IMR-90 (cell line): ENCODE results near the gene GKN1. TPM values are rescaled to one million over a fixed set of nuclear protein-coding genes. Genes with fewer than 3 reads are reported as not detected.
A peak's percentile ranks its signal among the peaks of the same experiment; 100 is the strongest.

ENCODE experiments used
- ATAC-seq: fragments of 200-7000 bp; cut with Tn5 transposase; 2 replicates; pipeline ENCODE4 v1.9.1; 2020; ENCODE audit warnings: low read depth, mild to moderate bottlenecking, moderate library complexity
- BruUV-seq: library from RNA; stranded (reverse); fragments of 400-500 nt; replicated peaks from 2 replicates; lab custom pipeline; 2021; lab: Mats Ljungman, UMichigan
- CTCF ChIA-PET: fragments of 300-600 bp; formaldehyde crosslinking; extraction: SDS; loops from one replicate; lab custom pipeline; 2021; ENCODE audit warnings: antibody characterized with exemption; lab: Yijun Ruan, JAX
- POLR2A ChIA-PET: fragments of 300-600 bp; sonication (Branson Sonifier 250); formaldehyde crosslinking; loops from one replicate; lab custom pipeline; 2022; ENCODE audit warnings: antibody characterized with exemption; ENCODE audit not compliant: unreplicated experiment; lab: Charles Lee
- DNase-seq: peaks from one replicate; pipeline ENCODE4 v3.0.0; 2013
- H2AFZ ChIP-seq: replicated peaks from 2 replicates; pipeline ENCODE3; 2013; ENCODE audit warnings: low read length, mild to moderate bottlenecking; ENCODE audit not compliant: poor library complexity
- H2AK5ac ChIP-seq: 2 replicates; pipeline ENCODE4 v1.6.1; 2013; ENCODE audit warnings: low read depth, low read length, inconsistent platforms
- H2AK9ac ChIP-seq: replicated peaks from 2 replicates; pipeline ENCODE3; 2013; ENCODE audit warnings: mild to moderate bottlenecking, low read depth, low read length, moderate library complexity; ENCODE audit not compliant: poor library complexity
- H2BK120ac ChIP-seq: 2 replicates; pipeline ENCODE4 v1.6.1; 2013; ENCODE audit warnings: low read depth, low read length, inconsistent platforms
- H2BK15ac ChIP-seq: 3 replicates; pipeline ENCODE4 v1.6.1; 2013; ENCODE audit warnings: low read depth, low read length, inconsistent platforms
- H2BK20ac ChIP-seq: 2 replicates; pipeline ENCODE4 v1.6.1; 2013; ENCODE audit warnings: low read depth, mild to moderate bottlenecking, inconsistent platforms, low read length, moderate library complexity
- H2BK5ac ChIP-seq: 2 replicates; pipeline ENCODE4 v1.6.1; 2013; ENCODE audit warnings: mild to moderate bottlenecking, low read depth, low read length, inconsistent platforms; ENCODE audit not compliant: poor library complexity, severe bottlenecking
- H3K14ac ChIP-seq: replicated peaks from 2 replicates; pipeline ENCODE4 v1.6.1; 2013; ENCODE audit warnings: low read depth, low read length, inconsistent platforms
- H3K18ac ChIP-seq: 2 replicates; pipeline ENCODE4 v1.6.1; 2013; ENCODE audit warnings: low read depth, low read length, control low read depth
- H3K23ac ChIP-seq: 2 replicates; pipeline ENCODE4 v1.6.1; 2013; ENCODE audit warnings: low read depth, low read length, inconsistent platforms
- H3K27ac ChIP-seq: 2 replicates; pipeline ENCODE4 v1.5.1; 2013; ENCODE audit warnings: mild to moderate bottlenecking, control low read depth, low read length; ENCODE audit not compliant: insufficient read depth
- H3K27me3 ChIP-seq: 2 replicates; pipeline ENCODE4 v1.6.1; 2013; ENCODE audit warnings: low read length; ENCODE audit not compliant: control insufficient read depth, insufficient read depth
- H3K36me3 ChIP-seq: 2 replicates; pipeline ENCODE4 v1.6.1; 2013; ENCODE audit warnings: low read length, mixed read lengths; ENCODE audit not compliant: control insufficient read depth, insufficient read depth
- H3K4ac ChIP-seq: 2 replicates; pipeline ENCODE4 v1.6.1; 2013; ENCODE audit warnings: low read depth, low read length, inconsistent platforms
- H3K4me1 ChIP-seq: 2 replicates; pipeline ENCODE4 v1.6.1; 2013; ENCODE audit warnings: low read length, mixed read lengths; ENCODE audit not compliant: control insufficient read depth, insufficient read depth
- H3K4me2 ChIP-seq: 2 replicates; pipeline ENCODE4 v1.6.1; 2013; ENCODE audit warnings: low read depth, mild to moderate bottlenecking, control low read depth, low read length, moderate library complexity
- H3K4me3 ChIP-seq: 2 replicates; pipeline ENCODE4 v1.5.1; 2013; ENCODE audit warnings: low read depth, mild to moderate bottlenecking, control low read depth, low read length, moderate library complexity; ENCODE audit not compliant: insufficient read depth
- H3K56ac ChIP-seq: 2 replicates; pipeline ENCODE4 v1.6.1; 2013; ENCODE audit warnings: low read length, inconsistent platforms; ENCODE audit not compliant: insufficient read depth; ENCODE audit errors: extremely low read depth
- H3K79me1 ChIP-seq, 2 experiments: 2 replicates each; pipeline ENCODE4 v1.6.1; 2013; ENCODE audit warnings: low read length in 2 of 2, inconsistent platforms in 1 of 2, low read depth in 1 of 2
- H3K9ac ChIP-seq: 2 replicates; pipeline ENCODE4 v1.6.1; 2013; ENCODE audit warnings: low read depth, low read length, control low read depth
- H3K9me1 ChIP-seq: 2 replicates; pipeline ENCODE4 v1.6.1; 2013; ENCODE audit warnings: low read length, inconsistent platforms; ENCODE audit not compliant: insufficient read depth
- H3K9me3 ChIP-seq: 2 replicates; pipeline ENCODE4 v1.6.1; 2013; ENCODE audit warnings: low read length; ENCODE audit not compliant: control insufficient read depth, insufficient read depth
- H4K20me1 ChIP-seq: 2 replicates; pipeline ENCODE4 v1.6.1; 2013; ENCODE audit warnings: low read length, inconsistent platforms; ENCODE audit not compliant: insufficient read depth
- H4K5ac ChIP-seq: 2 replicates; pipeline ENCODE4 v1.6.1; 2013; ENCODE audit warnings: mild to moderate bottlenecking, low read depth, low read length, control low read depth
- H4K8ac ChIP-seq, 2 experiments: 2 replicates each; pipeline ENCODE4 v1.6.1; 2013; ENCODE audit warnings: low read depth in 2 of 2, low read length in 2 of 2, control low read depth in 1 of 2, inconsistent platforms in 1 of 2
- H4K91ac ChIP-seq: 2 replicates; pipeline ENCODE4 v1.6.1; 2013; ENCODE audit warnings: low read depth, low read length, inconsistent platforms; ENCODE audit not compliant: insufficient read depth
- BHLHE40 ChIP-seq: fragments of 150-350 bp; IDR thresholded peaks from 2 replicates; pipeline ENCODE4 v1.6.1; 2016; ENCODE audit warnings: mild to moderate bottlenecking, low read depth, low read length
- CEBPB ChIP-seq: IDR thresholded peaks from 2 replicates; pipeline ENCODE4 v1.6.1; 2012; ENCODE audit warnings: low read depth, low read length, improper control_type of control experiment
- CHD1 ChIP-seq: IDR thresholded peaks from 2 replicates; pipeline ENCODE4 v1.6.1; 2012; ENCODE audit warnings: low read depth, low read length, improper control_type of control experiment
- FOS ChIP-seq: fragments of 150-350 bp; IDR thresholded peaks from 2 replicates; pipeline ENCODE4 v1.6.1; 2016; ENCODE audit warnings: low read depth, low read length
- MAFK ChIP-seq: IDR thresholded peaks from 2 replicates; pipeline ENCODE4 v1.6.1; 2012; ENCODE audit warnings: low read depth, low read length, improper control_type of control experiment
- MAZ ChIP-seq: IDR thresholded peaks from 2 replicates; pipeline ENCODE4 v1.6.1; 2012; ENCODE audit warnings: low read depth, mild to moderate bottlenecking, low read length, improper control_type of control experiment, moderate library complexity, borderline replicate concordance
- MXI1 ChIP-seq: IDR thresholded peaks from 2 replicates; pipeline ENCODE4 v1.6.1; 2012; ENCODE audit warnings: low read depth, mild to moderate bottlenecking, low read length, moderate library complexity, borderline replicate concordance
- NFE2L2 ChIP-seq: fragments of 150-350 bp; IDR thresholded peaks from 2 replicates; pipeline ENCODE4 v1.6.1; 2016; ENCODE audit warnings: low read depth, mild to moderate bottlenecking, low read length
- RFX5 ChIP-seq: IDR thresholded peaks from 2 replicates; pipeline ENCODE4 v1.8.0; 2012; ENCODE audit warnings: low read depth, mild to moderate bottlenecking, low read length, moderate library complexity
- SMC3 ChIP-seq: fragments of 150-350 bp; IDR thresholded peaks from 2 replicates; pipeline ENCODE4 v1.6.1; 2016; ENCODE audit warnings: low read depth, mild to moderate bottlenecking, antibody characterized with exemption, low read length, moderate library complexity
- WGBS, 2 experiments: methylation state at CpG; one replicate each; pipeline versions ENCODE4 v1.1.5 to v1.1.7; 2013; ENCODE audit warnings: missing lambda C conversion rate in 2 of 2; ENCODE audit not compliant: insufficient read length in 1 of 2; ENCODE audit errors: extremely low coverage in 2 of 2; 5-methylcytosine and 5-hydroxymethylcytosine counted together
- dilution Hi-C: fragments of 300-500 bp; cut with HindIII; formaldehyde crosslinking; loops from one replicate; pipeline ENCODE4 v1.14.3; 2018; ENCODE audit warnings: low sequenced_read_pairs; ENCODE audit not compliant: unreplicated experiment
- in situ Hi-C: fragments of 300-500 bp; cut with MboI; formaldehyde crosslinking; loops from 3 replicates; pipeline ENCODE4 v1.14.3; 2019; ENCODE audit warnings: low sequenced_read_pairs, inconsistent platforms, mixed read lengths
- intact Hi-C: fragments of 100-400 bp; cut with micrococcal nuclease; formaldehyde crosslinking; loops from 2 replicates; pipeline ENCODE4 v1.10.0; 2022
- polyA plus RNA-seq, 3 experiments: library from polyadenylated mRNA; depleted of rRNA; stranded (reverse); fragments of >200 nt; gene quantifications; 2 replicates each; pipeline ENCODE4 v1.2.3, GENCODE V29; 2012; ENCODE audit warnings: low replicate concordance in 1 of 3
- total RNA-seq: library from RNA; depleted of rRNA; stranded (reverse); fragments of >200 nt; gene quantifications from 2 replicates; pipeline ENCODE4 v1.2.3, GENCODE V29; 2012
- TF ChIP-seq, protein P1 (sequence below): conservative IDR thresholded peaks from 2 replicates; pipeline ENCODE4 v1.5.1; 2012; ENCODE audit warnings: mild to moderate bottlenecking, low read depth, low read length, improper control_type of control experiment
- TF ChIP-seq, protein P2 (sequence below): fragments of 150-350 bp; IDR thresholded peaks from 2 replicates; pipeline ENCODE4 v1.6.1; 2017; ENCODE audit warnings: mild to moderate bottlenecking, antibody characterized with exemption, low read length, low read depth

The GKN1 gene
- total and polyA plus RNA-seq, 2 of the 4 experiments (the other 2 are of a cell fraction): not detected

DNA sequence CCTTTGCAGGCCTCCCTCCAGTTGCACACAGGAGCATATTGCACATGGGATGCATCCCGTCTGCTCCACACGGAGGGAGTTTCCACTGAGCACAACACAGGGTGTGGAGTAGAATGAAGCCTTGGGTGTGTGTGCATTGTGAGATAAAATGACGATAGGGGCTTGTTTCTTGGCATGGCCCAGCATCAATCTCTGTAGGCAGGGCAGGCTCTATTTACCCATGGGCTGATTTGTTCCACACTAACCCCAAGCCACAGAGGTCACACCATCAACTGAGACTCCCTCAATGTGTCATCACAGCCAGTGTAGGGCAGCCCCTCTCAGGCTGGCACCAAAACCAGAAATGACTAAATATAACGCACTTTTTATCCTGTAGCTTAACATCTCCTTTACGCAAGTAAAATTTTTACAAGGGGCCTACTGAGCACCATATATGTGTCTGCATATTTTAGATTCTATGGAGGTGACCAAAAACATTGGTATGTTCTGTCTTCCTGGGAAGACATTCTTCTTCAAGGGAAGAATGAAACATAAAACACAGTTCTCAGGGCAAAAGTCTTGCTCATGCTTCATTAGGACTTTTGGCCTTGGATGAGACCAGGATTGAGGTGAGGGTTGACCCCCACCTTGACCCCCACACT, 2.7 kb upstream of the GKN1 start (continued):
- TF ChIP-seq SMC3: no peak; the same call in 1 of the 2 replicates

DNA sequence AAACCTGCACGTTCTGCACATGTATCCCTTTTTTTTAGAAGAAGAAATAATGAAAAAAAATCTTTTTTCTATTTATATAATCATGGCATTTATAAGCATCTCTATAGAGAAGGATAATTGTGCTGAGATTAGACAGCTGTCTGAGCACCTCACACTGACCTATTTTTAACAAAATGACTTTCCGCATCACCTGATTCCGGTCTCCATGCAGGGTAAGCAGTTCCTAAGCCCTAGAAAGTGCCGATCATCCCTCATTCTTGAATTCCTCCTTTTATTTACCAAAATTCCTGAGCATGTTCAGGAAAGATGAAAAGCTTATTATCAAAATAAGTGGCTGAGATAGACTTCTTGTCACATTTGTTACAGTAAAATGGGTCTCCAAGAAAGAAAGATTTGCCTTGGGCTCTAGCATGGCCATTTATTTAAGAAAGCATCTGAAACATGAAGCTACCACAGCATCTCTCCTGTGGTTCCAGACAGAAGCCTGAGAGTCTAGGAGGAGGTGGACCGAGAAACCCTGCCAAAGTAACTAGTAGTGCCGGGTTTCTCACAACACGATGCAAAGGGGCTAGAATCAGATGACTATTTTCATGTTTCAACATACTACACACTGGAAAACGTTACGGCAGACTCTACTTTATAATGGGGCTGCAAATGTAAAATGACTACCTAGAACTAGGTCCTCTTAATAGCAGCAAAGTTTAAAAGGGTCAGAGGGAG, 670 bp downstream of the GKN1 start:
- H2BK20ac ChIP-seq: peak overlapping the region; percentile 44; the same call in 1 of the 2 replicates
- no TSS peak for BruUV-seq
- no peak overlapping the region for H3K27ac ChIP-seq
- H2BK15ac ChIP-seq: 0 out of 3 replicates have a peak overlapping the region, but pooled peaks have one; percentile 37
- ChIA-PET POLR2A (no interaction called here), CTCF (no interaction called here)
- H3K9me1 ChIP-seq: peaks cover 15% of the 10 kb centered on the region
- no peak overlapping the region for H2BK5ac ChIP-seq
- no peak overlapping the region for H2AK9ac ChIP-seq
- no peaks in the 10 kb centered on the region for H3K36me3 ChIP-seq
- no peak overlapping the region; the same call in 1 of the 2 replicates for H4K91ac ChIP-seq
- H3K4me2 ChIP-seq: no peak overlapping the region
- no peak for ATAC-seq
- in situ Hi-C loops: no loop called here
- H3K56ac ChIP-seq: no peak overlapping the region
- H3K4me3 ChIP-seq: no peak overlapping the region
- no peaks in the 10 kb centered on the region for H3K27me3 ChIP-seq
- peak overlapping the region; percentile 55; the same call in 1 of the 2 replicates for H3K14ac ChIP-seq
- no peaks in the 10 kb centered on the region for H3K9me3 ChIP-seq
- peaks cover 0 to 3% of the 10 kb centered on the region in 2 experiments; a peak in 1 of 4 replicates for H3K79me1 ChIP-seq
- intact Hi-C loops: no loop called here
- DNase-seq: no peak
- H4K20me1 ChIP-seq: no peaks in the 10 kb centered on the region
- H3K18ac ChIP-seq: no peak overlapping the region
- H4K8ac ChIP-seq: peak overlapping the region in 1 of 2 experiments; percentile 48; a peak in 1 of 4 replicates
- dilution Hi-C loops: no loop called here
- H3K23ac ChIP-seq: no peak overlapping the region
- WGBS, 2 experiments: 100% methylated on average over 2 of the region's 9 CpGs; no CpG with 5 or more reads in 1 of the 2 experiments
- H2AK5ac ChIP-seq: peak overlapping the region; percentile 15
- H3K4ac ChIP-seq: peak overlapping the region; percentile 26; the same call in 1 of the 2 replicates
- no peak overlapping the region for H4K5ac ChIP-seq
- peaks cover 17% of the 10 kb centered on the region for H3K4me1 ChIP-seq
- no peak overlapping the region for H3K9ac ChIP-seq
- H2AFZ ChIP-seq: no peak overlapping the region
- H2BK120ac ChIP-seq: peak overlapping the region; percentile 30; the same call in 1 of the 2 replicates
- TF ChIP-seq, protein P1, sequence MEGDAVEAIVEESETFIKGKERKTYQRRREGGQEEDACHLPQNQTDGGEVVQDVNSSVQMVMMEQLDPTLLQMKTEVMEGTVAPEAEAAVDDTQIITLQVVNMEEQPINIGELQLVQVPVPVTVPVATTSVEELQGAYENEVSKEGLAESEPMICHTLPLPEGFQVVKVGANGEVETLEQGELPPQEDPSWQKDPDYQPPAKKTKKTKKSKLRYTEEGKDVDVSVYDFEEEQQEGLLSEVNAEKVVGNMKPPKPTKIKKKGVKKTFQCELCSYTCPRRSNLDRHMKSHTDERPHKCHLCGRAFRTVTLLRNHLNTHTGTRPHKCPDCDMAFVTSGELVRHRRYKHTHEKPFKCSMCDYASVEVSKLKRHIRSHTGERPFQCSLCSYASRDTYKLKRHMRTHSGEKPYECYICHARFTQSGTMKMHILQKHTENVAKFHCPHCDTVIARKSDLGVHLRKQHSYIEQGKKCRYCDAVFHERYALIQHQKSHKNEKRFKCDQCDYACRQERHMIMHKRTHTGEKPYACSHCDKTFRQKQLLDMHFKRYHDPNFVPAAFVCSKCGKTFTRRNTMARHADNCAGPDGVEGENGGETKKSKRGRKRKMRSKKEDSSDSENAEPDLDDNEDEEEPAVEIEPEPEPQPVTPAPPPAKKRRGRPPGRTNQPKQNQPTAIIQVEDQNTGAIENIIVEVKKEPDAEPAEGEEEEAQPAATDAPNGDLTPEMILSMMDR: no peak
- TF ChIP-seq CEBPB (no peak), NFE2L2 (no peak), MAZ (no peak), FOS (no peak), SMC3 (no peak), RFX5 (no peak), MXI1 (no peak), MAFK (no peak), CHD1 (no peak), BHLHE40 (no peak)
- TF ChIP-seq, protein P2, sequence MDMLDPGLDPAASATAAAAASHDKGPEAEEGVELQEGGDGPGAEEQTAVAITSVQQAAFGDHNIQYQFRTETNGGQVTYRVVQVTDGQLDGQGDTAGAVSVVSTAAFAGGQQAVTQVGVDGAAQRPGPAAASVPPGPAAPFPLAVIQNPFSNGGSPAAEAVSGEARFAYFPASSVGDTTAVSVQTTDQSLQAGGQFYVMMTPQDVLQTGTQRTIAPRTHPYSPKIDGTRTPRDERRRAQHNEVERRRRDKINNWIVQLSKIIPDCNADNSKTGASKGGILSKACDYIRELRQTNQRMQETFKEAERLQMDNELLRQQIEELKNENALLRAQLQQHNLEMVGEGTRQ: no peak
